Gastroesophageal sphincter (tissue), 3 donors: ENCODE measurements around the gene FBXW7.

Experiments used
- EP300 ChIP-seq: sonication (generic); formaldehyde crosslinking; IDR thresholded peaks from one replicate; pipeline ENCODE4 v1.6.1; 2017; ENCODE audit warnings: antibody characterized with exemption, mild to moderate bottlenecking
- POLR2A ChIP-seq, 2 donors: fragments of 450-650 bp; IDR thresholded peaks; one replicate each; pipeline ENCODE4 v1.6.1; 2017; ENCODE audit warnings: antibody characterized with exemption in 2 of 2, mild to moderate bottlenecking in 2 of 2, moderate library complexity in 1 of 2
- TF ChIP-seq, protein P1 (sequence below), 4 experiments: fragments of 200-600 bp in 2 of 4; fragments of 450-650 bp in 2 of 4; sonication (generic) in 1 of 4; IDR thresholded peaks; one replicate each; pipeline ENCODE4 v1.5.1; 2017 to 2019; ENCODE audit warnings: antibody characterized with exemption in 4 of 4, mild to moderate bottlenecking in 2 of 4, moderate library complexity in 2 of 4

DNA sequence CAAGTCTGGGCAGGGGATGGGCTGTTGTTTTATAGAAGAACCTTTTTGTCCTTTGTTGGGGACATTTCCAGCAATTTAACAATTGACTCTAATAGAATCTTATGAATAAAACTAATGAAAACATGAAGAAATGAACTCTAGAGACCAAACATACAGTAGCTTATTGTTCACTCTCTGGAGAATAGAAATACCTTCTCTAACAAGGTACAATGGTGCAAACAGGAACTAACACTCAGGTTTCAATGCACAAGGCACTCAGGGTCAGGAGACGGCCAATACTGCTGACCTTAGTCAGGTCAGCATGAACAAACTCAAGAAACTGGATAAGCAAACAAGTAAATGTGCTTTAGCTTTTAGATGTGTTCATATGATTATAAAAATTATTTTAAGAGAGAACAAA lies 39.6 kb upstream of the FBXW7 start:
- TF ChIP-seq, protein P1, sequence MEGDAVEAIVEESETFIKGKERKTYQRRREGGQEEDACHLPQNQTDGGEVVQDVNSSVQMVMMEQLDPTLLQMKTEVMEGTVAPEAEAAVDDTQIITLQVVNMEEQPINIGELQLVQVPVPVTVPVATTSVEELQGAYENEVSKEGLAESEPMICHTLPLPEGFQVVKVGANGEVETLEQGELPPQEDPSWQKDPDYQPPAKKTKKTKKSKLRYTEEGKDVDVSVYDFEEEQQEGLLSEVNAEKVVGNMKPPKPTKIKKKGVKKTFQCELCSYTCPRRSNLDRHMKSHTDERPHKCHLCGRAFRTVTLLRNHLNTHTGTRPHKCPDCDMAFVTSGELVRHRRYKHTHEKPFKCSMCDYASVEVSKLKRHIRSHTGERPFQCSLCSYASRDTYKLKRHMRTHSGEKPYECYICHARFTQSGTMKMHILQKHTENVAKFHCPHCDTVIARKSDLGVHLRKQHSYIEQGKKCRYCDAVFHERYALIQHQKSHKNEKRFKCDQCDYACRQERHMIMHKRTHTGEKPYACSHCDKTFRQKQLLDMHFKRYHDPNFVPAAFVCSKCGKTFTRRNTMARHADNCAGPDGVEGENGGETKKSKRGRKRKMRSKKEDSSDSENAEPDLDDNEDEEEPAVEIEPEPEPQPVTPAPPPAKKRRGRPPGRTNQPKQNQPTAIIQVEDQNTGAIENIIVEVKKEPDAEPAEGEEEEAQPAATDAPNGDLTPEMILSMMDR (IDR thresholded peaks at IDR 0.05) = no peak
- no peak for TF ChIP-seq POLR2A (IDR thresholded peaks at IDR 0.05)
- TF ChIP-seq EP300 = no peak
